K562 treated with DMSO at 1 percent for 24 hours (cell line): ENCODE results near the gene KANK2. TPM values are rescaled to one million over a fixed set of nuclear protein-coding genes. Genes with fewer than 3 reads are reported as not detected.

Source experiments
- total RNA-seq: library from RNA; unstranded; fragments of 300-600 nt; gene quantifications from 2 replicates; pipeline ENCODE4 v1.2.3, GENCODE V29; 2022; ENCODE audit warnings: low read depth; ENCODE audit not compliant: insufficient read depth

KANK2 gene
- total RNA-seq: 44.3 and 58.6 TPM in 2 replicates

DNA sequence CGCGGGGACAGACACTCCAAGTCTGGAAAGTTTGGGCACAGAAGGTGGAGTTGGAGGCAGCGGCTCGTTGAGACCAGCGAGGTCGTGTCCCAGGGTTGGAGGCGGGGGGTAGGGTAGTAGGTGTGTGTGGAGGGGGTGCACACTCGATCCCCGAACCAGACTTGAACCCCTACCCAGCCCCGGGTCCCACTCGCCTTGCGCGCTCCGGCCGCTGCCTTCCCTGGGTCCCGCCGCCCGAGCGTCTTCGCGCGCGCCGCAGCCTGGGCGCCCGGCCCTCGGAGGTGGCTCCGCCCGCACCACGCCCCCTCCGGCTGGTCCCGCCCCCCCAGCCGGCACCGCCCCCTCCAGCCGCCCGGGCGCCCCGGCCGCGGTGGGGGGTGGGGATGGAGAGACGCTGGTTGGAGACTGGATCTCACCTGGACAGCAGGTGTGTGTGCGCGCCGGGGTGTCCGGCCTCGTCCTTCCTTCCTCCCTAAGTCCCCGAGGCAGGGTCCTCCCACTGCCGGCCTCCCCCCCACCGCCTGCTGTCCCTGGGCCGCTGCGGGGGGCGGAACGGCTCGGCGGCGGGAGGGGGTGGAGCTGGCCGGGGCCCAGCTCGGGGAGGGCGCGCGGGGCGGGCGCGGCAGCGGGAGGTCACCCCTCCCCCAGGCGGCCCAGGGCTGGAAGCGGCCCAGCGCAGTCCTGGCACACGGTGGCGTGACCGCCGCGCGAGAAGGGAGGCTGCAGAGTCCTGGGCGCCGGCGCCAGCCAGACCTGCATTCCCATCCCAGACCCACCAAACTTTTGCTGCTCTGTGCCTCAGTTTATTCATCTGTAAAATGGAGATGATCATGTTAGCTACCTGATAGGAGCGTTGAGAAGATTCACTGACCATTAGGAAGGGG lies at the start of gene KANK2:
Gene KANK2 (minus strand): TSS at position 255 of the 884 bp plus-strand sequence. CDS start 3,034 bp downstream, outside the sequence.

DNA sequence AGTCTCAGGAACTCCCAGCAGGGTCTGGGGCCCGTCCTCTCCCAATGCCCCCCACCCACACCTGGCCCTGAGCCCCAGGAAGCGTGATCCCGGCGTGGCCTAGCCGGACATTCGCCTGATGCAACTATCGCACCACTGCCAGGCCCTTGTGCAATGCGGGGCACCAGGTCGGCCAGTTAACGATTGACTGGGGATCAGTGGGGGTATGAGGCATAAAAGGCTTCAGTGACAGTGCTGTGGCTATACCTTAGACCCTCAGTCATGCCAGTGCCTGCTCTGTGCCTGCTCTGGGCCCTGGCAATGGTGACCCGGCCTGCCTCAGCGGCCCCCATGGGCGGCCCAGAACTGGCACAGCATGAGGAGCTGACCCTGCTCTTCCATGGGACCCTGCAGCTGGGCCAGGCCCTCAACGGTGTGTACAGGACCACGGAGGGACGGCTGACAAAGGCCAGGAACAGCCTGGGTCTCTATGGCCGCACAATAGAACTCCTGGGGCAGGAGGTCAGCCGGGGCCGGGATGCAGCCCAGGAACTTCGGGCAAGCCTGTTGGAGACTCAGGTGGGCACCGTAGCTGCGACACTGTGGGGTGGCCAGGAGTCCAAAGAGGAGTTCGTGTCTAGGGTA lies 42.1 kb upstream of the KANK2 start, which contains the start of gene ANGPTL8:
Gene ANGPTL8 (plus strand): TSS at position 243 of the 624 bp plus-strand sequence. CDS start 19 bp downstream, at position 262.

DNA sequence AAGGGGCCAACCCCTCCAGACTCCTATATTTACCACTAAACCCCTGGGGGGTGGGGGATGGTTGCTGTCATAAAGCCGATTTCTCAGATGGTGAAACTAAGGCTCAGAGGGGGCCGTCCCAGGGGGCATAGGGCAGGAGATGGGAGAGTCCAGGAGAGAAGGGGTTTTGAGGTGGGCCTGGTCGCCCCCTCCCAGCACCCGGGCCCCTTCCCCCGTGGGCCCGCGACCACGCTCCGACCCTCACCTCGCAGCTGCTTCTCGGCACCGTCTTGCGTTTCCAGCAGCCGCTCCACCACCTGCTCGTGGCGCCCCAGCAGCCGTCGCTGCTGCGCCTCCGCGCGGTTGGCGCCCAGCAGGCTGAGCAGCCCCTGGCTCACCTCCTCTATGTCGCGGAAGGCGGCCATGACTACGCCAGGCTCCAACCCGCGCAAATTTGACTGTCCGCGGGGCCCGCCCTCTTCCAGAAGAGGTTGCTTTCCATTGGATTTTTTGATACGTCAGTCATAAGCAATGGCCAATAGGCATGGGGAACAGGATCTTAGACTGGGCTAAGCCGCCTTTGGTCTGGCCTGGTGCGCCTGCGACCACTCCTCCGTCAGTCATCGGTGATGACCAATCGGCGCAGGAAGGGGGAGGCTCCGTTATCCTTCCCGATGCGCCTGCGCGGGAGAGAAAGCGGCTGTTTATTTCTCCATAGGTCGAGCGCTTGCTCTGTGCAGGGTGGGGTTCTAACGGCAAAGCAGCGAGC lies 41.8 kb downstream of the KANK2 start, which contains the start of gene SPC24:
Gene SPC24 (minus strand): TSS at position 410 of the 748 bp plus-strand sequence. CDS start 6 bp downstream, at position 404.

Other genes with a start within 250 kb of the KANK2 start
- gene SMARCA4, start 236.5 kb downstream of the KANK2 start, total RNA-seq: 126 and 136 TPM in 2 replicates
- gene LDLR, start 108.1 kb downstream of the KANK2 start, total RNA-seq: 45.5 and 50.5 TPM in 2 replicates
- gene SPC24, start 41.8 kb downstream of the KANK2 start, total RNA-seq: 40.1 and 40.5 TPM in 2 replicates
- gene ANGPTL8, start 42.1 kb upstream of the KANK2 start, total RNA-seq: not detected in 2 replicates
- 12.1 and 12.5 TPM in 2 replicates for gene DOCK6, start 65.0 kb upstream of the KANK2 start, total RNA-seq
- gene TSPAN16, start 98.6 kb upstream of the KANK2 start, total RNA-seq: not detected in 2 replicates
- 5.1 and 5.7 TPM in 2 replicates for gene RAB3D, start 142.1 kb upstream of the KANK2 start, total RNA-seq
- gene TMEM205, start 148.7 kb upstream of the KANK2 start, total RNA-seq: 107 and 112 TPM in 2 replicates
- 14.3 and 19.7 TPM in 2 replicates for gene CCDC159, start 149.0 kb upstream of the KANK2 start, total RNA-seq
- 41.0 and 41.2 TPM in 2 replicates for gene PLPPR2, start 157.9 kb upstream of the KANK2 start, total RNA-seq
- 3.0 and 5.2 TPM in 2 replicates for gene SWSAP1, start 177.1 kb upstream of the KANK2 start, total RNA-seq
- gene EPOR, start 186.8 kb upstream of the KANK2 start, total RNA-seq: 14.7 and 15.9 TPM in 2 replicates
- 1.6 and 2.7 TPM in 2 replicates for gene RGL3, start 221.8 kb upstream of the KANK2 start, total RNA-seq
- gene ODAD3, start 237.6 kb upstream of the KANK2 start, total RNA-seq: 0.50 and 1.2 TPM in 2 replicates
- 404 and 415 TPM in 2 replicates for gene PRKCSH, start 238.1 kb upstream of the KANK2 start, total RNA-seq